Activated CD8-positive, alpha-beta memory T cell treated with anti-CD3 and anti-CD28 coated beads for 36 hours (primary cell): ENCODE measurements around the gene AMPH. TPM values are rescaled to one million over a fixed set of nuclear protein-coding genes. Genes with fewer than 3 reads are reported as not detected.

Source experiments
- CTCF ChIA-PET: fragments of 350-600 bp; sonication (Branson Sonifier 250); formaldehyde crosslinking; loops from one replicate; lab custom pipeline; 2021; ENCODE audit warnings: antibody characterized with exemption; lab: Charles Lee
- POLR2A ChIA-PET: fragments of 350-600 bp; sonication (Branson Sonifier 250); formaldehyde crosslinking; loops from one replicate; lab custom pipeline; 2021; ENCODE audit warnings: antibody characterized with exemption; lab: Charles Lee
- total RNA-seq, 2 experiments: library from RNA; stranded (reverse); gene quantifications; one replicate each; pipeline ENCODE4 v1.2.3, GENCODE V29; 2021

AMPH gene
- not detected for total RNA-seq

- POLR2A ChIA-PET, result interaction anchor here (0.7 kb wide), 1 partner anchor 101 kb away, joined by 3 read pairs; no protein-coding TSS in a partner anchor
- CTCF ChIA-PET, result no interaction called here
These were observed at the start of gene AMPH for GRCh38 chr7:38630720-38631673. Gene AMPH, minus strand, starts transcription at chr7:38631373. Its CDS starts 22 bp downstream, at chr7:38631351.

GRCh38 chr7:38679419-38679818, 48.2 kb upstream of the AMPH start:
- POLR2A ChIA-PET, result no interaction called here
- CTCF ChIA-PET, result no interaction called here

- ChIA-PET CTCF (no interaction called here), POLR2A (no interaction called here)
These were observed 47.5 kb upstream of the AMPH start for GRCh38 chr7:38678698-38679054.

GRCh38 chr7:38677981-38678697, 47.0 kb upstream of the AMPH start:
- ChIA-PET POLR2A (no interaction called here), CTCF (no interaction called here)

- POLR2A ChIA-PET, result no interaction called here
- CTCF ChIA-PET, result no interaction called here
These were observed 44.4 kb upstream of the AMPH start for GRCh38 chr7:38675494-38676106.

GRCh38 chr7:38674513-38674912, 43.3 kb upstream of the AMPH start:
- ChIA-PET CTCF (no interaction called here), POLR2A (no interaction called here)

- ChIA-PET POLR2A (no interaction called here), CTCF (no interaction called here)
These were observed 42.6 kb upstream of the AMPH start for GRCh38 chr7:38673795-38674194.

GRCh38 chr7:38671911-38672905, 41.0 kb upstream of the AMPH start:
- POLR2A ChIA-PET, result no interaction called here

GRCh38 chr7:38669965-38670520, 38.9 kb upstream of the AMPH start:
- ChIA-PET POLR2A (no interaction called here), CTCF (interaction anchor here (2.5 kb wide), 1 partner anchor 9 kb away, joined by 10 read pairs; no protein-coding TSS in a partner anchor)

More at GRCh38 chr7:38671911-38672905, 41.0 kb upstream of the AMPH start:
- CTCF ChIA-PET, result interaction anchor here (1.0 to 2.5 kb wide), 2 partner anchors 11 to 274 kb away, joined by 3 to 10 read pairs; no protein-coding TSS in a partner anchor

GRCh38 chr7:38664972-38665371, 33.8 kb upstream of the AMPH start:
- CTCF ChIA-PET, result interaction anchor here (1.2 to 1.3 kb wide), 2 partner anchors 210 to 266 kb away, joined by 3 to 4 read pairs; no protein-coding TSS in a partner anchor

GRCh38 chr7:38660427-38661099, 29.4 kb upstream of the AMPH start:
- ChIA-PET POLR2A (no interaction called here), CTCF (interaction anchor here (0.6 to 2.3 kb wide), 7 partner anchors 10 to 359 kb away, joined by 3 to 12 read pairs (median 4); no protein-coding TSS in a partner anchor)

More at GRCh38 chr7:38664972-38665371, 33.8 kb upstream of the AMPH start:
- POLR2A ChIA-PET, result no interaction called here

- POLR2A ChIA-PET, result no interaction called here
- CTCF ChIA-PET, result interaction anchor here (0.9 to 2.3 kb wide), 6 partner anchors 11 to 266 kb away, joined by 3 to 12 read pairs (median 5); no protein-coding TSS in a partner anchor
These were observed 28.8 kb upstream of the AMPH start for GRCh38 chr7:38659931-38660330.

GRCh38 chr7:38658921-38659320, 27.7 kb upstream of the AMPH start:
- POLR2A ChIA-PET, result no interaction called here

GRCh38 chr7:38656968-38657367, 25.8 kb upstream of the AMPH start:
- POLR2A ChIA-PET, result no interaction called here
- CTCF ChIA-PET, result interaction anchor here (0.6 kb wide), 1 partner anchor 480 kb away, joined by 3 read pairs; no protein-coding TSS in a partner anchor

More at GRCh38 chr7:38658921-38659320, 27.7 kb upstream of the AMPH start:
- CTCF ChIA-PET, result interaction anchor here (0.5 to 2.2 kb wide), 5 partner anchors 27 to 260 kb away, joined by 3 to 12 read pairs (median 3); no protein-coding TSS in a partner anchor

- ChIA-PET CTCF (interaction anchor here (0.6 kb wide), 1 partner anchor 479 kb away, joined by 3 read pairs; no protein-coding TSS in a partner anchor), POLR2A (no interaction called here)
These were observed 24.9 kb upstream of the AMPH start for GRCh38 chr7:38655833-38656774.

GRCh38 chr7:38637957-38638356, 6.8 kb upstream of the AMPH start:
- ChIA-PET POLR2A (no interaction called here), CTCF (no interaction called here)
